ENCODE measurements around the gene ATF7.
"Not testable (repeated sequence)": the region's sequence is repeated elsewhere in the genome, so short reads cannot be mapped to it uniquely, and the experiment has no call there.

ATF7 gene

DNA sequence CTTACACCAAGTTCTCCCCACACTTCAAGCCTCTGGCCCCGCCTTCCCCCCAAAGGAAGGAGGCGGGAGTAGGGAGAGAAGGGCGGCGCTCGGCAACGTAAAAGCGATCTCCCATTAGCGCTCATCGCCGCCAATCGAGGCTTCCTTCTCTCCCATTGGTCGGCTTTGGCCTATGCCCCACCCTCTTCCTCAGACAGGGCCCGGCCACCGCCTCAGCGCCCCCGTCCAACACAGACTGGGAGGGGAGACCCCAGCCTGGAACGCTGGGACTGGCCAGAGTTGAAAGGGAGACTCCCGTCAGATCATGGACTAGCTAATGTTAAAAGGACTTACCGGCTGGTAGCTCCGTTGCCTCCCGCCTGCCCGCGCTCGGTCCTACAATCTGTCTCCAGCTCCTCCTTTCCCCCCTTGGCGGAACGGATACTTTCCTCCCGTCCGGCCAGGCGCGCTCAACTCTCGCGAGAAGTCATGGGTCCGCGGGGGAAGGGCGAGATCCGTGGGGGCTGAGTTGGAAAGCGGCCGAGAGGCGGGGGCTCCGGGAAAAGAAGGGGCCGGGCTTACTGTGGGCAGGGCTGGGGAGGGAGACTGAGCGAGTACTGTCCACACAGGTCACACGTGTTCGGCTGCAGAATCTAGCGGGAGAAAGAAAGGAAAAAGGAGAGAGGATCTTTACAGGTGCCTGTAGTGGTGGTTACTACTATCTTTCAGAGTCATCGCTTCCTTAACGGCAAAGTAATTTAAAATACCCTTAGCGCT, at the start of gene ATF7:
TSS of gene ATF7 (minus strand) at position 437 of the 756 bp plus-strand sequence. CDS start 25,382 bp downstream, outside the sequence.
- FAIRE-seq: peak; percentile 84

DNA sequence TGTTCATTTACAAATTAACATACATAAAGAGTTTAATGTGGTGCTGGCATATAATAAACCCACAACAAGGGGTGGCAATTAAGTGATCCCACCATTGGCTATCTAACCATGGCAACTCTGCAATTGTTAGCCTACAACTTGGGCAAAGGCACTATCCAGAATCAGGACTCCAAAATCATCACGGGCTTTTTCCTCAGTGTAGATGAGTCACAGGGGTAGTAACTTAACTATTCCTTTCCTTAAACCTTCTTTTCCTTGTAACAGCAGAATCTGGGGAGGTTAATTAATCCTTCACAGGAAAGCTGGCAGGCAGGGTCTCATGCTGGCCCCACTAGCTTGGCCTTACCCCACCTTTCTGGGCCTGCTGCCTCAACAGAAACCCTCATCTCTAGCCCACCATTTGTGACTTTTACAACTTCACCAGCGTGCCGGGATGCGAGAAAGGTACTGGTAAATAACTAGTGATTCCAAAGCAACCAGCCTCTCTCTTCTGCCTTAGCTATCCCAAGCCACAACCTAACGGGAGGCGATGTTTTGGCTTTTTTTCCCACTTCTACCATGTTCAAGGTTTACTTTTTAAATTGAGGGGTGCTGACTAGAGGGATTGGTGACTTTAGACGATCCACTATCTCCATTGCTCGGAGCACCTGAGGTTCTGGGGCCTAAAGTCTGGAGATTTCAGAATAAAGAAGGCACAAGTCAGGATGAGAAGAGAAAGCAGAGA, 49.0 kb upstream of the ATF7 start:
- FAIRE-seq: no peak

- FAIRE-seq: no peak
Measured at GRCh38 chr12:53670971-53671370, 44.8 kb upstream of the ATF7 start.

- no peak for FAIRE-seq
Measured at GRCh38 chr12:53670308-53670707, 44.1 kb upstream of the ATF7 start.

- FAIRE-seq: no peak
Measured at GRCh38 chr12:53667080-53667479, 40.9 kb upstream of the ATF7 start.

DNA sequence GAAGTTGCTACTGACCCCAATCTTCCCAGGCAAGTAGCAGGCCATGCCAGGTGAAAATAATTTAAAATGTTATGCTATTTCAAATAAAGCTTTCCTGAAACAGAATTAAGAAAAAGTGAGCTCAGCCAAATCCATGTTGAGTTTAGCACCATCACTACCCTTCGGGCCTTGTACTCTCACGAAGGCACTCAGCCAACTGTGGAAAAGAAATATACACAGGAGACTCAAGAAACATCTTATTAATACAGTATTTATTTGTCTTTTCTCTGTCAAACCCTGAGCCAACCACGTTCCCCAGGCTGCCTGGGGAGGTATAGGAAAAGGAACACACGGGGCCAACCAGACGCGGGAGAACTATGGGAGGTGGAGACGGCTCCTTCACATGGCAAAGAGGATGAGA, 38.8 kb upstream of the ATF7 start:
- FAIRE-seq: no peak

GRCh38 chr12:53664191-53664590, 38.0 kb upstream of the ATF7 start:
- no peak for FAIRE-seq

- no peak for FAIRE-seq
Measured at GRCh38 chr12:53660041-53660440, 33.9 kb upstream of the ATF7 start.

DNA sequence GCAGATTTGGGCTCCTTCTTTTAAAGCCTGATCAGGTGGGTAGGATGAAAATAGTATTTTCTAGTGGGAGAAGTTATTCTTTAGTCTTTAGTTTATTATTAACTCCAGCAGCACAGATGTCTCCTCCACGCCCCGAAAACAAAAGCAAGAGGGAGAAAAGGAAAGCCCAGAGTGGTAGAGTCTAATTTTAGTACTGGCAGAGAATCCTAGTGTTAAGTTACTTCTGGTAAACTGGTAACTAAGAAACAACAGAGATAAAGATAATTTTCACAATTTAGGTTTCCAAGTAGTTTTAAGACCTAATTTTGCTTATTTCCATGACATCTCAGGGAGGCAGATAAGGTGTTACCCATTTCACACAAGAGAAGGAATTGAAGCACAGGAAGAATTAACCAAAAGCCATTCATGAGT, 33.4 kb upstream of the ATF7 start:
- FAIRE-seq: no peak

- no peak for FAIRE-seq
Measured at GRCh38 chr12:53659011-53659551, 32.9 kb upstream of the ATF7 start.

- no peak for FAIRE-seq
Measured at GRCh38 chr12:53657041-53657440, 30.9 kb upstream of the ATF7 start.

DNA sequence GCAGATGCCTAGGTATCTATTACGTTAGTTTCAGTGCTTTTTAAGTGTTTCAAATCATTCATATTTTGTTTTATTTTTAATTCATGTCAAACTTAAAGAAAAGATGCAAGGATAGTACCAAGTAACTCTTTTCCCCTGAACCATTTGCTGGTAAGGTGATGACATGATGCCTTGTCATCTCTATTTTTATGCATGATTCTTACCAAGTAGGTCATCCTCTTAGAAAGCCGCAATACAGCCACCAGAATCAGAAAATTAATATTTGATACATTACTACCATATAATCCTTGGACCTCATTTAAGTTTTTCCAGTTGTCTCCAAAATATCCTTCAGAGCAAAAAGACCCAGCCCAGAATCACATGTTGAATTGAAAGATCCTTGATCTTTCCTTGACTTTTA, 27.4 kb upstream of the ATF7 start:
- no peak for FAIRE-seq

GRCh38 chr12:53652366-53652765, 26.2 kb upstream of the ATF7 start:
- no peak for FAIRE-seq

DNA sequence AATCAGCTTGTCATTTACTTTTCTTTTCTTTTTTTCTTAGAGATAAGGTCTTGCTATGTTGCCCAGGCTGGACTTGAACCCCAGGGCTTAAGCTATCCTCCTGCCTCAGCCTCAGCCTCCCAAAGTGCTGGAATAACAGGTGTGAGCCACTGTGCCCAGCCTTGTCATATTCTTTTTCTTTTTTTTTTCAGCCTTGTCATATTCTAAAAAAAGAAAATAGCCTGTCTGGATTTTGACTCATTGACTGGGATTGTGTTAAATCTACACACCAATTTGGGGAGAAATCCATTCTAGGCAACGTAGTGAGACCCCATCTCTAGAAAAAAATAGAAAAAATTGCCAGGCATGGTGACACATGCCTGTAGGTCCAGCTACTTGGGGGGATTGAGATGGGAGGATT, 25.6 kb upstream of the ATF7 start:
- no peak for FAIRE-seq

GRCh38 chr12:53646300-53646699, 20.1 kb upstream of the ATF7 start:
- not testable (repeated sequence) for FAIRE-seq

DNA sequence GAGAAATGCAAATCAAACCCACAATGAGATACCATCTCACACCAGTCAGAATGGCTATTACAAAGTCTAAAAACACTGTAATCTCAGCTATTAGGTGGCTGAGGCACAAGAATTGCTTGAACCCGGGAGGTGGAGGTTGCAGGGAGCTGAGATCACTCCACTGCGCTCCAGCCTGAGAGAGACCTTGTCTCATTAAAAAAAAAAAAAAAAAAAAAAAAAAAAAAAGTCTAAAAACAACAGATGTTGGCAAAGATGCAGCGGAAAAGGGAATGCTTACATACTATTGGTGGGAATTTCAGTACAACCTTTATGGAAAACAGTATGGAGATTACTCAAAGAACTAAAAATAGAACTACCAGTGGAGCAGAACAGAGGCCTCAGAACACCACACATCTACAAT, 19.0 kb upstream of the ATF7 start:
- no peak for FAIRE-seq

- no peak for FAIRE-seq
Measured at GRCh38 chr12:53644133-53644532, 18.0 kb upstream of the ATF7 start.

DNA sequence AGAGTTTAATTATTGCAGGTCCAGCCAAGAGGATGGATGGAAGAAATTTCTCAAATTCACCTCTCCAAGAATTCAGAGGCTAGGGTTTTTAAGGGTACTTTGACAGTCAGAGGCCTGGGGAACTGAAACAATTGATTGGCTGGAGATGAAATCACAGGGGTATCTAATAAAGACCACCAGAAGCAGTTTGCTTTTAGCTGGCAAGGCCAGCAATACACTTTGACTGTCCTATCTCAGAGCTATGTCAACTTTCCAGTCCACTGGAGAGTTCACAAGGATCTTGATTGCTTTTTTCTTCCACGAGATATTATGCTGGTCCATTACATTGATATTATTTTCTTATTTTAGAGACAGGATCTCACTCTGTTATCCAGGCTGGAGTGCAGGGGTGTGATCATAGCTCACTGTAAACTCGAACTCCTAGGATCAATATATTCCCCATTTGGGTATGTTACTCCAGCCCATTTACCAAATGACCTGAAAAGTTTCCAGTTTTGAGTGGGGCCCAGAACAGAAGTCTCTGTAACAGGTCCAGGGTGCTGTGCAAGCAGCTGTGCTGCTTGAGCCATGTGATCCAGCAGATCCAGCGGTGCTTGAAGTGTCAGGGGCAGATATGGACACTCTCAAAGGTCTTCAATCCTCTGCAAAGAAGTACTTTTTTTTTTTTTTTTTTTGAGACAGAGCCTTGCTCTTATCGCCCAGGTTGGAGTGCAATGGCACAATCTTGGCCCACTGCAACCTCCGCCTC, 17.2 kb upstream of the ATF7 start:
- no peak for FAIRE-seq

- FAIRE-seq: no peak
Measured at GRCh38 chr12:53638057-53638456, 11.9 kb upstream of the ATF7 start.

- FAIRE-seq: no peak
Measured at GRCh38 chr12:53636641-53637040, 10.5 kb upstream of the ATF7 start.

DNA sequence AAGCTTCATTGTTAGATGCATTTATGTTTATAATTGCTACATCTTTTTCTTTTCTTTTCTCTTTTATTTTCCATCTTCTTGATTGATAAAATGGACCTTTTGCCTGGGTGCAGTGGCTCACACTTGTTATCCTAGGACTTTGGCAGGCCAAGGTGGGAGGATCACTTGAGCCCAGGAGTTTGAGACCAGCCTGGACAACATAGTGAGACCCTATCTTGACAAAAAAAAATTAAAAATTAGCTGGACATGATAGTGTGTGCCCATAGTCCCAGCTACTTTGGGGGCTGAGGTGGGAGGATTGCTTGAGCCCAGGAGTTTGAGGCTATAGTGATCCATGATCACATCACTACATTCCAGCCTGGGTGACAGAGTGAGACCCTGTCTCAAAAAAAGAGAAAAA, 9.5 kb upstream of the ATF7 start:
- not testable (repeated sequence) for FAIRE-seq

- FAIRE-seq: no peak
Measured at GRCh38 chr12:53631721-53632120, 5.5 kb upstream of the ATF7 start.

DNA sequence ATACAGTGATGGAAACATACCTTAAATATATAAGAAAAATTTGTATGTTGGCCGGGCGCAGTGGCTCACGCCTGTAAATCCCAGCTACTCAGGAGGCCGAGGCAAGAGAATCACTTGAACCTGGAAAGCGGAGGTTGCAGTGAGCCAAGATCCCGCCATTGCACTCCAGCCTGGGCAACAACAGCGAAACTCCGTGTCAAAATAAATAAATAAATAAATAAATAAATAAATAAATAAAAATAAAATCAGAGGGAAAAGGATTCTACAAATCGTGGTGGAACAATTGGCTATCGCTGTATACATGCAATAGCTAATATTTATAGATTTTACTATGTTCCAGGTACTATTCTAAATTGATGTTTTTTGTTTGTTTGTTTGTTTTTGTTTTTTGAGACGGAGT, 1.7 kb upstream of the ATF7 start:
- FAIRE-seq: no peak
